PFSK-1 (cell line): ENCODE results near the gene PSEN1.

Experiments
- POLR2AphosphoS5 ChIP-seq: IDR thresholded peaks from 2 replicates; pipeline ENCODE4 v1.6.1; 2012; ENCODE audit warnings: low read depth, mild to moderate bottlenecking, control low read depth, low read length, moderate library complexity
- SIN3A ChIP-seq: IDR thresholded peaks from 2 replicates; pipeline ENCODE4 v1.6.1; 2012; ENCODE audit warnings: mild to moderate bottlenecking, low read length, moderate library complexity, borderline replicate concordance; ENCODE audit not compliant: insufficient read depth
- TAF1 ChIP-seq: IDR thresholded peaks from 2 replicates; pipeline ENCODE4 v1.6.1; 2012; ENCODE audit warnings: low read length, control low read depth, borderline replicate concordance; ENCODE audit not compliant: insufficient read depth
- TF ChIP-seq, protein P1 (sequence below), 2 experiments: IDR thresholded peaks; 2 replicates each; pipeline versions ENCODE4 v1.6.1 to v1.8.0; 2011 to 2012; ENCODE audit warnings: low read depth in 2 of 2, low read length in 2 of 2, control low read depth in 1 of 2, inconsistent platforms in 1 of 2, mild to moderate bottlenecking in 1 of 2, moderate library complexity in 1 of 2; ENCODE audit not compliant: insufficient read depth in 1 of 2

DNA sequence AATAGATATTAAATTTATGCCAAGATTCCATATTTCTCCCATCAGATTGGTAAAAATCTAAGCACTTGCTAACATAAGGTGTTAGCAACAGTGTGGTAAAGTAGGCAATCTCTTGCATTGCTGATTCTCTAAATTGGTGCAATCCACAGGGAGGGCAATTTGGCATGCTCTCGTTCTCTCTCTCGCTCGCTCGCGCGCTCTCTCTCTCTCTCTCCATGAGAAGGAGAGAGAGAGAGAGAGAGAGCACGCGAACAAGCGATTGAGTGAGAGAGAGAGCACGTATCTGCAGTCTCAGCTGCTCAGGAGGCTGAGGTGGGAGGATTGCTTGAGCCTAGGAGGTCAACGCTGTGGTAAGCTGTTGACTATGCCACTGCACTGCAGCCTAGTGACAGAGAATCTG lies 25.9 kb downstream of the PSEN1 start:
- TF ChIP-seq SIN3A, result no peak
- TF ChIP-seq POLR2AphosphoS5, result no peak
- TF ChIP-seq, protein P1, sequence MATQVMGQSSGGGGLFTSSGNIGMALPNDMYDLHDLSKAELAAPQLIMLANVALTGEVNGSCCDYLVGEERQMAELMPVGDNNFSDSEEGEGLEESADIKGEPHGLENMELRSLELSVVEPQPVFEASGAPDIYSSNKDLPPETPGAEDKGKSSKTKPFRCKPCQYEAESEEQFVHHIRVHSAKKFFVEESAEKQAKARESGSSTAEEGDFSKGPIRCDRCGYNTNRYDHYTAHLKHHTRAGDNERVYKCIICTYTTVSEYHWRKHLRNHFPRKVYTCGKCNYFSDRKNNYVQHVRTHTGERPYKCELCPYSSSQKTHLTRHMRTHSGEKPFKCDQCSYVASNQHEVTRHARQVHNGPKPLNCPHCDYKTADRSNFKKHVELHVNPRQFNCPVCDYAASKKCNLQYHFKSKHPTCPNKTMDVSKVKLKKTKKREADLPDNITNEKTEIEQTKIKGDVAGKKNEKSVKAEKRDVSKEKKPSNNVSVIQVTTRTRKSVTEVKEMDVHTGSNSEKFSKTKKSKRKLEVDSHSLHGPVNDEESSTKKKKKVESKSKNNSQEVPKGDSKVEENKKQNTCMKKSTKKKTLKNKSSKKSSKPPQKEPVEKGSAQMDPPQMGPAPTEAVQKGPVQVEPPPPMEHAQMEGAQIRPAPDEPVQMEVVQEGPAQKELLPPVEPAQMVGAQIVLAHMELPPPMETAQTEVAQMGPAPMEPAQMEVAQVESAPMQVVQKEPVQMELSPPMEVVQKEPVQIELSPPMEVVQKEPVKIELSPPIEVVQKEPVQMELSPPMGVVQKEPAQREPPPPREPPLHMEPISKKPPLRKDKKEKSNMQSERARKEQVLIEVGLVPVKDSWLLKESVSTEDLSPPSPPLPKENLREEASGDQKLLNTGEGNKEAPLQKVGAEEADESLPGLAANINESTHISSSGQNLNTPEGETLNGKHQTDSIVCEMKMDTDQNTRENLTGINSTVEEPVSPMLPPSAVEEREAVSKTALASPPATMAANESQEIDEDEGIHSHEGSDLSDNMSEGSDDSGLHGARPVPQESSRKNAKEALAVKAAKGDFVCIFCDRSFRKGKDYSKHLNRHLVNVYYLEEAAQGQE (IDR thresholded peaks at IDR 0.05; ENCODE audit: insufficient read depth in 1 of 2, low read depth in 2 of 2, low read length in 2 of 2), result no peak
- TF ChIP-seq TAF1, result no peak
